H1 (cell line): ENCODE results near the gene TTC27. TPM values are rescaled to one million over a fixed set of nuclear protein-coding genes. Genes with fewer than 3 reads are reported as not detected.

Experiments
- CTCF ChIA-PET: fragments of 300-600 bp; sonication (Branson Sonifier 250); formaldehyde crosslinking; loops from one replicate; lab custom pipeline; 2021; ENCODE audit not compliant: partially characterized antibody; lab: Charles Lee
- POLR2A ChIA-PET: fragments of 300-600 bp; sonication (Branson Sonifier 250); formaldehyde crosslinking; loops from one replicate; lab custom pipeline; 2021; ENCODE audit warnings: inconsistent platforms; ENCODE audit not compliant: partially characterized antibody; lab: Charles Lee
- DNase-seq, 2 experiments: peaks; one replicate each; pipeline versions ENCODE4 v3.0.0 to v3.0.0-alpha.2; 2010 to 2022; ENCODE audit warnings: low spot score in 2 of 2, low read depth in 1 of 2, mixed read lengths in 1 of 2
- FAIRE-seq: peaks from 2 replicates; lab custom pipeline; 2011; peaks lifted over from hg19 to GRCh38; lab: Jason Lieb, UNC
- H2AFZ ChIP-seq: 2 replicates; pipeline ENCODE4 v1.8.1; 2012; ENCODE audit warnings: low read length, inconsistent platforms
- H2AK5ac ChIP-seq: 2 replicates; pipeline ENCODE4 v1.6.1; 2013; ENCODE audit warnings: low read depth, low read length
- H2BK120ac ChIP-seq: replicated peaks from 2 replicates; pipeline ENCODE3; 2013; ENCODE audit warnings: low read depth, low read length, inconsistent platforms
- H2BK12ac ChIP-seq: 2 replicates; pipeline ENCODE4 v1.6.1; 2013; ENCODE audit warnings: low read depth, low read length
- H2BK15ac ChIP-seq: 2 replicates; pipeline ENCODE4 v1.6.1; 2013; ENCODE audit warnings: low read length
- H2BK20ac ChIP-seq: 2 replicates; pipeline ENCODE4 v1.6.1; 2013; ENCODE audit warnings: low read length
- H2BK5ac ChIP-seq: 2 replicates; pipeline ENCODE4 v1.6.1; 2013; ENCODE audit warnings: low read depth, low read length
- H3K14ac ChIP-seq: 2 replicates; pipeline ENCODE4 v1.6.1; 2013; ENCODE audit warnings: inconsistent platforms; ENCODE audit not compliant: insufficient read length
- H3K18ac ChIP-seq: 2 replicates; pipeline ENCODE4 v1.6.1; 2013; ENCODE audit warnings: low read length; ENCODE audit errors: extremely low read depth
- H3K23ac ChIP-seq: 2 replicates; pipeline ENCODE4 v1.6.1; 2013; ENCODE audit warnings: inconsistent platforms; ENCODE audit not compliant: insufficient read length
- H3K23me2 ChIP-seq: 2 replicates; pipeline ENCODE4 v1.6.1; 2013; ENCODE audit warnings: low read depth, low read length
- H3K27ac ChIP-seq: 2 replicates; pipeline ENCODE4 v1.6.1; 2011; ENCODE audit warnings: low read depth, low read length, inconsistent platforms
- H3K27me3 ChIP-seq, 4 experiments: replicated peaks in 1 of 4; 1 replicate in 1 of 4; 2 replicates in 3 of 4; pipeline versions ENCODE4 v1.6.1 to v1.8.1; 2011 to 2013; ENCODE audit warnings: low read length in 3 of 4, mild to moderate bottlenecking in 3 of 4, inconsistent platforms in 2 of 4, mixed read lengths in 2 of 4, moderate library complexity in 1 of 4; ENCODE audit not compliant: control insufficient read depth in 3 of 4, insufficient read depth in 3 of 4; ENCODE audit errors: extremely low read depth in 1 of 4
- H3K36me3 ChIP-seq, 4 experiments: 2 replicates each; pipeline versions ENCODE4 v1.6.1 to v1.8.1; 2011 to 2013; ENCODE audit warnings: mild to moderate bottlenecking in 4 of 4, low read length in 3 of 4, moderate library complexity in 2 of 4, control low read depth in 1 of 4, inconsistent platforms in 1 of 4; ENCODE audit not compliant: insufficient read depth in 4 of 4, control insufficient read depth in 2 of 4
- H3K4ac ChIP-seq: replicated peaks from 2 replicates; pipeline ENCODE3; 2013; ENCODE audit warnings: low read length, low read depth, mixed read lengths, inconsistent platforms; ENCODE audit not compliant: insufficient read length
- H3K4me1 ChIP-seq, 4 experiments: replicated peaks in 1 of 4; 1 replicate in 1 of 4; 2 replicates in 3 of 4; pipeline versions ENCODE4 v1.6.1 to v1.8.1; 2011 to 2013; ENCODE audit warnings: low read length in 3 of 4, inconsistent platforms in 2 of 4, mixed read lengths in 1 of 4; ENCODE audit not compliant: insufficient read depth in 4 of 4, control insufficient read depth in 3 of 4
- H3K4me2 ChIP-seq, 2 experiments: 2 replicates each; pipeline versions ENCODE4 v1.6.1 to v1.8.1; 2011 to 2013; ENCODE audit warnings: low read depth in 2 of 2, low read length in 2 of 2, control low read depth in 1 of 2, inconsistent platforms in 1 of 2, mild to moderate bottlenecking in 1 of 2; ENCODE audit not compliant: insufficient read depth in 1 of 2
- H3K4me3 ChIP-seq, 4 experiments: fragments of 200-600, 300-600 bp in 1 of 4; sonication (generic), shearing (Covaris generic), sonication (Bioruptor Twin) in 1 of 4; 2 replicates each; pipeline versions ENCODE4 v1.5.1 to v1.8.1; 2011 to 2016; ENCODE audit warnings: low read length in 4 of 4, low read depth in 3 of 4, control low read depth in 2 of 4, inconsistent platforms in 2 of 4, mild to moderate bottlenecking in 2 of 4, mixed read lengths in 1 of 4, moderate library complexity in 1 of 4; ENCODE audit not compliant: insufficient read depth in 2 of 4; ENCODE audit errors: extremely low read depth in 1 of 4
- H3K56ac ChIP-seq: replicated peaks from 2 replicates; pipeline ENCODE3; 2013; ENCODE audit warnings: low read depth, mild to moderate bottlenecking, mixed read lengths, low read length, inconsistent platforms; ENCODE audit not compliant: insufficient read length
- H3K79me1 ChIP-seq: 2 replicates; pipeline ENCODE4 v1.6.1; 2013; ENCODE audit warnings: low read depth, low read length, control low read depth
- H3K79me2 ChIP-seq, 2 experiments: 2 replicates each; pipeline versions ENCODE4 v1.6.1 to v1.8.1; 2012 to 2013; ENCODE audit warnings: low read length in 2 of 2, mild to moderate bottlenecking in 2 of 2, inconsistent platforms in 1 of 2; ENCODE audit not compliant: insufficient read depth in 2 of 2, control insufficient read depth in 1 of 2
- H3K9ac ChIP-seq, 4 experiments: replicated peaks in 1 of 4; 1 replicate in 1 of 4; 2 replicates in 3 of 4; pipeline versions ENCODE4 v1.6.1 to v1.8.1; 2011 to 2013; ENCODE audit warnings: low read depth in 3 of 4, low read length in 3 of 4, control low read depth in 2 of 4, mild to moderate bottlenecking in 2 of 4, moderate library complexity in 2 of 4, inconsistent platforms in 1 of 4; ENCODE audit errors: extremely low read depth in 1 of 4
- H3K9me3 ChIP-seq, 2 experiments: 2 replicates each; pipeline versions ENCODE4 v1.6.1 to v1.8.1; 2012 to 2013; ENCODE audit warnings: mild to moderate bottlenecking in 2 of 2, moderate library complexity in 2 of 2, control low read depth in 1 of 2, inconsistent platforms in 1 of 2, low read depth in 1 of 2, low read length in 1 of 2, mixed read lengths in 1 of 2; ENCODE audit not compliant: insufficient read depth in 2 of 2
- H4K20me1 ChIP-seq, 2 experiments: replicated peaks in 1 of 2; 2 replicates each; pipeline versions ENCODE3 to v1.8.1; 2011 to 2013; ENCODE audit warnings: inconsistent platforms in 2 of 2, low read length in 2 of 2, mild to moderate bottlenecking in 1 of 2; ENCODE audit not compliant: insufficient read depth in 2 of 2, control insufficient read depth in 1 of 2
- H4K5ac ChIP-seq: 2 replicates; pipeline ENCODE4 v1.6.1; 2013; ENCODE audit warnings: low read length, low read depth, mixed read lengths, inconsistent platforms; ENCODE audit not compliant: insufficient read length
- H4K8ac ChIP-seq: 2 replicates; pipeline ENCODE4 v1.8.0; 2013; ENCODE audit warnings: mild to moderate bottlenecking, moderate library complexity, low read length, inconsistent platforms; ENCODE audit not compliant: insufficient read depth; ENCODE audit errors: extremely low read depth
- H4K91ac ChIP-seq: replicated peaks from 2 replicates; pipeline ENCODE3; 2013; ENCODE audit warnings: low read length, mixed read lengths, inconsistent platforms; ENCODE audit not compliant: insufficient read length
- KDM4A ChIP-seq: IDR thresholded peaks from one replicate; pipeline ENCODE4 v1.7.1; 2012; ENCODE audit warnings: low read depth, mild to moderate bottlenecking, moderate library complexity, low read length, inconsistent platforms; ENCODE audit not compliant: severe bottlenecking
- NANOG ChIP-seq: IDR thresholded peaks from 2 replicates; pipeline ENCODE4 v1.6.1; 2011; ENCODE audit warnings: low read length, low read depth, mild to moderate bottlenecking, inconsistent platforms; ENCODE audit not compliant: insufficient read depth, poor library complexity, severe bottlenecking
- POLR2A ChIP-seq, 2 experiments: IDR thresholded peaks; 1 replicate in 1 of 2; 2 replicates in 1 of 2; pipeline ENCODE4 v1.6.1; 2011; ENCODE audit warnings: low read depth in 2 of 2, low read length in 2 of 2, mild to moderate bottlenecking in 2 of 2; ENCODE audit errors: control extremely low read depth in 1 of 2
- RNF2 ChIP-seq: fragments of 200-900, 300-1000 bp; sonication (generic); IDR thresholded peaks from 2 replicates; pipeline ENCODE4 v1.7.1; 2016; ENCODE audit warnings: borderline replicate concordance, low read depth, mild to moderate bottlenecking, antibody characterized with exemption, low read length; ENCODE audit not compliant: poor library complexity, severe bottlenecking; ENCODE audit errors: missing control alignments
- YY1 ChIP-seq: IDR thresholded peaks from 2 replicates; pipeline ENCODE4 v1.6.1; 2011; ENCODE audit warnings: low read depth, mild to moderate bottlenecking, low read length
- polyA plus RNA-seq, 7 experiments: library from polyadenylated mRNA; depleted of rRNA in 3 of 7; stranded (reverse) in 5 of 7; unstranded in 2 of 7; fragments of >200 nt in 5 of 7; fragments of 200-250 nt in 2 of 7; gene quantifications; 1 replicate in 5 of 7; 2 replicates in 1 of 7; 4 replicates in 1 of 7; pipeline versions ENCODE4 v1.2.1 to v1.2.3, GENCODE V29; 2011 to 2013; ENCODE audit warnings: missing spikeins in 2 of 7, mixed read lengths in 2 of 7
- total RNA-seq: library from RNA; stranded (reverse); fragmentation: NEBNext Ultra II Directional; extraction: Animal tissue kit (Norgen Biotek cat#: 25700); gene quantifications from 2 replicates; pipeline ENCODE4 v1.2.1, GENCODE V29; 2021

Gene TTC27
- total and polyA plus RNA-seq, 2 of the 8 experiments (the other 6 are each of a cell fraction or from before 2014, with no cell fraction given), result 13.8 to 29.1 TPM

DNA sequence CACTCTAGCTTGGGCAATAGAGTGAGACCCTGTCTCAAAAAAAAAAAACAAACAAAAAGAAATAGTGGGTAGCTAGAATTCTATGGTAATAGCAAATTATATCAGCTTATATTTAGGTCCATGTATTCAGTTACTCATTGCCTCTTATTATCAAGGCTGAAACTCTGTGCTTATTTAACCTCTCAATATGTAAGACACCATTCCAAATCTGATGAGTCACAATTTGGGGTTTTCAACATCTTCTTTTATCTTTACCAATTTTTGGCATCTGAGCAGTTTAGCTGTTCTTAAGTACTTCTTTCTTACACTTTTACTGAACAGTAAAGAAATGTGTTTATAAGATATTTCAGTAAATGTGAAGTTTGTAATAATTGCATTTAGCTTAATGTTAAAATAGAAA lies 69.3 kb downstream of the TTC27 start:
- no peak overlapping the region for H2BK20ac ChIP-seq
- H3K27me3 ChIP-seq, result no peaks in the 10 kb centered on the region
- no peaks in the 10 kb centered on the region for H3K23me2 ChIP-seq
- H2BK12ac ChIP-seq, result no peak overlapping the region
- no peak overlapping the region for H3K4me3 ChIP-seq
- no peak overlapping the region for H2BK120ac ChIP-seq
- H3K79me2 ChIP-seq, result no peaks in the 10 kb centered on the region
- no peak overlapping the region for H3K4ac ChIP-seq
- no peaks in the 10 kb centered on the region for H3K36me3 ChIP-seq
- H4K5ac ChIP-seq, result no peak overlapping the region
- no peak overlapping the region for H3K27ac ChIP-seq
- no peak overlapping the region for H2AFZ ChIP-seq
- CTCF ChIA-PET, result interaction anchor here (0.6 kb wide), 1 partner anchor 152 kb away, joined by 3 read pairs; no protein-coding TSS in a partner anchor
- no peak for DNase-seq
- no peak overlapping the region for H3K9ac ChIP-seq
- no peak for FAIRE-seq
- H3K14ac ChIP-seq, result no peak overlapping the region
- no peak overlapping the region for H3K23ac ChIP-seq
- H2BK5ac ChIP-seq, result no peak overlapping the region
- H3K79me1 ChIP-seq, result no peaks in the 10 kb centered on the region
- H3K4me2 ChIP-seq, result no peak overlapping the region
- H2BK15ac ChIP-seq, result no peak overlapping the region
- no peak overlapping the region for H2AK5ac ChIP-seq
- TF ChIP-seq KDM4A (no peak), YY1 (no peak), NANOG (no peak), POLR2A (IDR thresholded peaks at IDR 0.05; ENCODE audit: control extremely low read depth in 1 of 2, low read depth in 2 of 2, low read length in 2 of 2) (no peak), RNF2 (no peak)
- no peak overlapping the region for H3K56ac ChIP-seq
- no peak overlapping the region for H4K8ac ChIP-seq
- no peak overlapping the region for H3K18ac ChIP-seq
- H4K20me1 ChIP-seq, result no peaks in the 10 kb centered on the region
- H4K91ac ChIP-seq, result no peak overlapping the region
- no peaks in the 10 kb centered on the region for H3K4me1 ChIP-seq
- no peaks in the 10 kb centered on the region for H3K9me3 ChIP-seq
- POLR2A ChIA-PET, result interaction anchor here (1.8 kb wide), 1 partner anchor 69 kb away, joined by 5 read pairs; the partner anchor contains the start of gene TTC27
